Esophagus muscularis mucosa (tissue), 4 donors: ENCODE data around the gene MCRIP2.

Source experiments
- EP300 ChIP-seq: sonication (generic); formaldehyde crosslinking; IDR thresholded peaks from one replicate; pipeline ENCODE4 v1.6.1; 2017; ENCODE audit warnings: antibody characterized with exemption
- POLR2A ChIP-seq: fragments of 450-650 bp; IDR thresholded peaks from one replicate; pipeline ENCODE4 v1.6.1; 2017; ENCODE audit warnings: antibody characterized with exemption, moderate library complexity, mild to moderate bottlenecking, low read depth
- POLR2AphosphoS5 ChIP-seq, 2 donors: sonication (generic); formaldehyde crosslinking; IDR thresholded peaks; one replicate each; pipeline ENCODE4 v1.6.1; 2017; ENCODE audit warnings: antibody characterized with exemption in 2 of 2
- TF ChIP-seq, protein P1 (sequence below), 3 experiments: fragments of 200-600 bp in 2 of 3; fragments of 450-650 bp in 1 of 3; sonication (generic) in 2 of 3; IDR thresholded peaks; one replicate each; pipeline ENCODE4 v1.5.1; 2017 to 2019; ENCODE audit warnings: antibody characterized with exemption in 3 of 3, mild to moderate bottlenecking in 2 of 3, moderate library complexity in 1 of 3

DNA sequence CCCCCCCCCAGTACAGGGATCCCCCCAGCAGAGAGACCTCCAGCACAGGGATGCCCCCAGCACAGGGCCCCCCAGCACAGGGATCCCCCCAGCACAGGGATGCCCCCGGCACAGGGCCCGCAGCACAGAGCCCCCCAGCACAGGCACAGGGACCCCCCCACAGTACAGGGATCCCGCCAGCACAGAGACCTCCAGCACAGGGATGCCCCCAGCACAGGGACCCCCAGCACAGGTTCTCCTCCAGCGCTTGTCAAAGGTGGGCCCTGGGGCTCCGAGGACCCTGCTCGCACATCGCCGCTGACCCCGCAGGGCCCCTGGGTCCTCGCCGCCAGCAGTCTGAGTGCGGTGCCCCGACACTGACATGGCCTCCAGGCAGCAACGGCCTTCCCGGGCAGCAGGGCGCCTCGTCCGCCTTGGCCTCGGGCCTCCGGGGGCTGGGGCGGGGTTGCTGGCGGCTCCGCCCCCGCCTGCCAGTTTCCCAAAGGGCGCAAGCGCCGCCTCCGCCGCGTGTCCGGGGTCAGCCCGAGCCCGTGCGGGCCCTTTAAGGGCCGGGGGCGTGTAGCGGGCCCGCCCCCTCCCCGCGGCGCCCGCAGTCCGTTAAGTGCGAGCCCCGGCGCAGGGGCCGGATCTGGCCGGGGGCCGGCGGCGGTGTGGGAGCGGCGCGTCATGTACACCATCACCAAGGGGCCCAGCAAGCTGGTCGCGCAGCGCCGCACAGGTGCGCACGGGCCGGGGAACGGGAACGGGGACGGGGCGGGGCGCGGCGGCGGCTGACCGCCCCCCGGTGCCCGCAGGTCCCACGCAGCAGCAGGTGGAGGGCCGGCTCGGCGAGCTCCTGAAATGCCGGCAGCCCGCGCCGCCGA, at the start of gene MCRIP2:
- TF ChIP-seq, protein P1, sequence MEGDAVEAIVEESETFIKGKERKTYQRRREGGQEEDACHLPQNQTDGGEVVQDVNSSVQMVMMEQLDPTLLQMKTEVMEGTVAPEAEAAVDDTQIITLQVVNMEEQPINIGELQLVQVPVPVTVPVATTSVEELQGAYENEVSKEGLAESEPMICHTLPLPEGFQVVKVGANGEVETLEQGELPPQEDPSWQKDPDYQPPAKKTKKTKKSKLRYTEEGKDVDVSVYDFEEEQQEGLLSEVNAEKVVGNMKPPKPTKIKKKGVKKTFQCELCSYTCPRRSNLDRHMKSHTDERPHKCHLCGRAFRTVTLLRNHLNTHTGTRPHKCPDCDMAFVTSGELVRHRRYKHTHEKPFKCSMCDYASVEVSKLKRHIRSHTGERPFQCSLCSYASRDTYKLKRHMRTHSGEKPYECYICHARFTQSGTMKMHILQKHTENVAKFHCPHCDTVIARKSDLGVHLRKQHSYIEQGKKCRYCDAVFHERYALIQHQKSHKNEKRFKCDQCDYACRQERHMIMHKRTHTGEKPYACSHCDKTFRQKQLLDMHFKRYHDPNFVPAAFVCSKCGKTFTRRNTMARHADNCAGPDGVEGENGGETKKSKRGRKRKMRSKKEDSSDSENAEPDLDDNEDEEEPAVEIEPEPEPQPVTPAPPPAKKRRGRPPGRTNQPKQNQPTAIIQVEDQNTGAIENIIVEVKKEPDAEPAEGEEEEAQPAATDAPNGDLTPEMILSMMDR (IDR thresholded peaks at IDR 0.05): no peak
- TF ChIP-seq POLR2A (peak; percentile 70), EP300 (no peak), POLR2AphosphoS5 (IDR thresholded peaks at IDR 0.05) (peak; percentile 75 to 86)
